Heart right ventricle (tissue), 16 donors: ENCODE measurements around the gene PIP5K1C. TPM values are rescaled to one million over a fixed set of nuclear protein-coding genes. Genes with fewer than 3 reads are reported as not detected.

Source experiments
- ATAC-seq, 8 donors: fragments of 200-7000 bp; cut with Tn5 transposase; one replicate each; pipeline ENCODE4 v1.9.1; 2020; ENCODE audit warnings: mild to moderate bottlenecking in 8 of 8, moderate library complexity in 8 of 8, moderate number of reproducible peaks in 1 of 8
- DNase-seq, 2 donors: peaks; one replicate each; pipeline ENCODE4 v3.0.0-alpha.2; 2020
- H3K27ac ChIP-seq, 10 donors: fragments of 200-600 bp; sonication (generic) in 2 of 10; one replicate each; pipeline versions ENCODE4 v1.5.0 to v1.8.0; 2020 to 2022; ENCODE audit warnings: mild to moderate bottlenecking in 3 of 10
- H3K27me3 ChIP-seq, 7 donors: fragments of 200-600 bp; one replicate each; pipeline ENCODE4 v1.8.0; 2021 to 2022; ENCODE audit warnings: mild to moderate bottlenecking in 2 of 7
- H3K36me3 ChIP-seq, 9 donors: fragments of 200-600 bp; sonication (generic) in 1 of 9; one replicate each; pipeline versions ENCODE4 v1.5.0 to v1.8.0; 2020 to 2022; ENCODE audit warnings: mild to moderate bottlenecking in 2 of 9
- H3K4me1 ChIP-seq, 9 donors: fragments of 200-600 bp; sonication (generic) in 1 of 9; one replicate each; pipeline versions ENCODE4 v1.5.0 to v1.8.0; 2020 to 2022; ENCODE audit warnings: mild to moderate bottlenecking in 4 of 9
- H3K4me3 ChIP-seq, 10 donors: fragments of 200-600 bp; sonication (generic) in 2 of 10; one replicate each; pipeline versions ENCODE4 v1.5.0 to v1.8.0; 2020 to 2022; ENCODE audit warnings: mild to moderate bottlenecking in 7 of 10, moderate library complexity in 2 of 10
- H3K9me3 ChIP-seq, 11 donors: fragments of 200-600 bp in 10 of 11; sonication (generic) in 2 of 11; one replicate each; pipeline versions ENCODE4 v1.5.0 to v1.8.0; 2013 to 2022; ENCODE audit warnings: mild to moderate bottlenecking in 2 of 11, control low read depth in 1 of 11, moderate library complexity in 1 of 11
- CTCF ChIP-seq, 9 donors: fragments of 200-600 bp; sonication (generic) in 2 of 9; IDR thresholded peaks; one replicate each; pipeline versions ENCODE4 v1.5.0 to v1.8.0; 2021 to 2022; ENCODE audit warnings: antibody characterized with exemption in 9 of 9, mild to moderate bottlenecking in 5 of 9, moderate library complexity in 1 of 9
- WGBS, 2 donors: extraction: QIAGEN DNeasy Blood & Tissue Kit; methylation state at CpG; one replicate each; pipeline ENCODE4 v1.1.7; 2013; ENCODE audit warnings: inconsistent platforms in 1 of 2; 5-methylcytosine and 5-hydroxymethylcytosine counted together
- intact Hi-C, 10 donors: fragments of 100-400 bp; cut with DNase I; formaldehyde crosslinking; loops; one replicate each; pipeline versions ENCODE4 v1.11.1 to v1.14.2; 2022
- polyA plus RNA-seq, 2 donors: library from polyadenylated mRNA; stranded (reverse); fragments of 200-250 nt; gene quantifications; one replicate each; pipeline ENCODE4 v1.2.3, GENCODE V29; 2013
- total RNA-seq, 10 donors: library from RNA; stranded (reverse); fragmentation: NEBNext Ultra II Directional in 3 of 10; extraction: Animal tissue kit (Norgen Biotek cat#: 25700) in 3 of 10; gene quantifications; one replicate each; pipeline versions ENCODE4 v1.2.1 to v1.2.4, GENCODE V29; 2021 to 2023
- donor health status: Arrhythmogenic right ventricular cardiomyopathy.
- donor health status: ischemic (EF 13 %, LVEDD 7.1; RV severe dilation, severe dysfunction).
- donor health status: healthy with polysubstance abuse.
- donor health status: DM: no; HTN: yes; CAD: no.
- donor health status: DM: no; HTN: no; CAD: no.
- donor health status: ischemic (EF 25% LVEDD 6.9; RV normal size, moderate dysfunction).
- donor health status: ischemic (EF 25% LVEDD 5.7; RV mildly dilated, moderate dysfunction).
- donor health status: healthy.
- donor health status: DM: yes; HTN: yes; CAD: no.
- donor health status: Ischemic cardiomyopathy.
- donor health status: ischemic (EF 35%, LVEDD 5.7; RV mildly dilated, moderate dysfunction).
- donor health status: nonischemic (EF 11% LVEDD 7.7; RV severe dilation, severe dysfunction).
- donor health status: DM: yes; HTN: yes; CAD: no.
- donor health status: PGD.
- donor health status: ischemic (EF 29% LVEDD 5.4; RV normal size, mild dysfunction).
- donor health status: nonischemic (EF 23%, LVEDD 6.1; RV moderate dilation, normal function).

Gene PIP5K1C
- total and polyA plus RNA-seq, 12 donors, result 18.3 to 46.6 (median 34.9) TPM

- no peak for TF ChIP-seq CTCF (IDR thresholded peaks at IDR 0.05)
- WGBS, 2 donors, result 41 to 46% methylated on average over 23 of the region's 23 CpGs
- H3K4me1 ChIP-seq, result peaks cover 0 to 13% (median 6%) of the 10 kb centered on the region in 9 donors
- no peak overlapping the region for H3K4me3 ChIP-seq
- no peaks in the 10 kb centered on the region for H3K36me3 ChIP-seq
- DNase-seq (no peak), ATAC-seq (peak; percentile 50 to 81 (median 70))
- intact Hi-C loops, result no loop called here
- H3K9me3 ChIP-seq, result no peaks in the 10 kb centered on the region
- H3K27me3 ChIP-seq, result peaks cover 0 to 8% (median 3%) of the 10 kb centered on the region in 7 donors
- H3K27ac ChIP-seq, result no peak overlapping the region
Measured at GRCh38 chr19:3712663-3713611, 12.7 kb upstream of the PIP5K1C start.

GRCh38 chr19:3710265-3710812 is 10.1 kb upstream of the PIP5K1C start:
- ATAC-seq (peak; percentile 41 to 81 (median 55)), DNase-seq (peak; percentile 58 to 73)
- no peaks in the 10 kb centered on the region for H3K36me3 ChIP-seq
- H3K27ac ChIP-seq, result no peak overlapping the region
- 45% methylated on average over 20 of the region's 20 CpGs for WGBS, 2 donors
- intact Hi-C loops, result no loop called here
- H3K4me3 ChIP-seq, result no peak overlapping the region
- H3K9me3 ChIP-seq, result no peaks in the 10 kb centered on the region
- H3K27me3 ChIP-seq, result peaks cover 0 to 17% (median 12%) of the 10 kb centered on the region in 7 donors
- peaks cover 0 to 13% (median 6%) of the 10 kb centered on the region in 9 donors for H3K4me1 ChIP-seq
- TF ChIP-seq CTCF (IDR thresholded peaks at IDR 0.05), result no peak

GRCh38 chr19:3708207-3708931 is 8.1 kb upstream of the PIP5K1C start, which contains the start of gene TJP3:
TSS of gene TJP3 (plus strand) at chr19:3708384. CDS start at chr19:3728433, 20,049 bp downstream.
- intact Hi-C loops, result loop anchor here in 7 of 10 donors (5.0 to 10.0 kb wide), 3 partner anchors 154 to 164 kb away; partner anchors contain the start of gene MFSD12 (in 3 of the 7)
- DNase-seq (peak in 1 of 2 donors; percentile 45), ATAC-seq (peak in 4 of 8 donors; percentile 16 to 54 (median 30))
- Histone ChIP-seq H3K36me3 (no peaks in the 10 kb centered on the region), H3K27ac (no peak within 1 kb of the TSS), H3K4me1 (peaks cover 0 to 13% (median 6%) of the 10 kb centered on the region in 9 donors), H3K27me3 (peaks cover 0 to 17% (median 14%) of the 10 kb centered on the region in 7 donors), H3K4me3 (no peak within 1 kb of the TSS), H3K9me3 (no peaks in the 10 kb centered on the region)
- WGBS, 2 donors, result 27 to 29% methylated on average over 24 of the region's 24 CpGs
- no peak for TF ChIP-seq CTCF (IDR thresholded peaks at IDR 0.05)

- 87% methylated on average over 12 of the region's 12 CpGs for WGBS, 2 donors
- Histone ChIP-seq H3K27ac (no peak overlapping the region), H3K27me3 (peaks cover 0 to 17% (median 14%) of the 10 kb centered on the region in 7 donors), H3K36me3 (no peaks in the 10 kb centered on the region), H3K4me3 (no peak overlapping the region), H3K9me3 (no peaks in the 10 kb centered on the region), H3K4me1 (peaks cover 0 to 7% (median 4%) of the 10 kb centered on the region in 9 donors)
- ATAC-seq, result no peak
- intact Hi-C loops, result loop anchor here in 7 of 10 donors (5.0 to 10.0 kb wide), 3 partner anchors 153 to 163 kb away; partner anchors contain the start of gene MFSD12 (in 3 of the 7)
- DNase-seq, result no peak
- TF ChIP-seq CTCF (IDR thresholded peaks at IDR 0.05), result no peak
Measured at GRCh38 chr19:3707868-3708206, 7.6 kb upstream of the PIP5K1C start.
